Measurements from ENCODE around the gene ADAMTS18. TPM values are rescaled to one million over a fixed set of nuclear protein-coding genes. Genes with fewer than 3 reads are reported as not detected.

Gene ADAMTS18
- polyA plus RNA-seq, 2 of the 4 experiments (the other 2 are of a cell fraction), result 0.03 TPM; not detected in 1

DNA sequence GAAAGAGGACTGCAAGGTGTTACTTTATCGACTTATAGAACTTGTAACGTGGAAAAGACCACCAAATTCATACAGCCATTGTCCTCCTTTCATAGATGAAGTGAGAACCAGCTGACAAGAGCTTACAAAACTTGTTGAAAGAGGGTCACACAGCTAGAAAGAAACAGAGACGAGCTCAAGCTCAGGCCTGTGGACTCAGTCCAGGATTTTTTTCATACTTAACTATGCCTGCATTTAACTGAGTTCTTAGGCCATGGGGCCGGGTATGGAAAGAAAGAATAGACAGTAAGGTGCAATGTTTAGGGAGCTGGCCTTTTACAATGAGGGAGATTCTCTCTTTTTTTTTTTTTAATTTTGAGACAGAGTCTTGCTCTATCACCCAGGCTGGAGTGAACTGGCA lies 106.1 kb downstream of the ADAMTS18 start (continued):
- no peak for TF ChIP-seq MYC (IDR thresholded peaks at IDR 0.05; ENCODE audit: borderline replicate concordance, low read length)

DNA sequence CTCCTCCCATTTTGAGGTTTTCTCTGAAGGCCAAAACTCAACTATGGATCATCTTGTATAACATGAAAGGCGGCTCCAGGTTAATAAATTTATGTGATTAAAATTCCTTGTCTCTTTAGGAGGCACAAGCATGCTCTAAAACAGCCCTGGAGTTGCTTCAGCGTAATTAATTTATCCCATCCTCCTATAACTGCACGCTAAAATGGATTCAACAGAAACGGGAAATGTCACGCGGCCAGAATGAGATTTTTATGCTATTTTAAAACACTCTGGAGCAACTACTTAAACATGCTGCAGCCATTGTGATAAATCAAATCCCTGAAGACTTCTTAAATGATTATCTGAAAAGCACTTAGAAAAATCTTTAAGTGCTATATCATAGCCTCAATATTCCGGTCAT lies 106.6 kb downstream of the ADAMTS18 start:
- no peak for FAIRE-seq
- POLR2A ChIA-PET, result no interaction called here
- no peaks in the 10 kb centered on the region for H3K9me3 ChIP-seq

DNA sequence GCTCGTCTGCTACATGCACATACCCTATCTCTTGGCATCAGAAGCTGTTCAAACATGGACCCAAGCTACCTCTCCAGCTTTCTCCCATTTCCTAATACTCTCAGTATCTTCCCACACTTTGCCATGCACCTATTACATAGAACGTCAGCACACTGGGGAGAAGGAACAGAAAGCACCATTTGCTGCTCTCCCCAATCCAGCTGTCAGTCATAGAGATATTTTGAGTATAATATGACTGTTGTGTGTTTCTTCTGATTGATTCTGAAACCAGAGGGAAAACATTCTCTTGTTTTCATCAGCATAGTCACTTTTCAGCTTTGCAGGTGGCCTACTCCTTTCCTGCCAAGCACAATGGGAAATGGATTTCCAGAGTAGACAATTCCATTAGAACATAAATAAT lies 107.1 kb downstream of the ADAMTS18 start:
- POLR2A ChIA-PET, result no interaction called here

More for the DNA sequence above, 106.6 kb downstream of the ADAMTS18 start:
- Histone ChIP-seq H3K4me1 (no peaks in the 10 kb centered on the region), H3K27ac (no peak overlapping the region), H3K4me2 (no peak overlapping the region), H3K4me3 (no peak overlapping the region)
- CTCF ChIA-PET, result interaction anchor here (0.6 kb wide), 1 partner anchor 316 kb away, joined by 3 read pairs; no protein-coding TSS in a partner anchor
- DNase-seq (ENCODE audit: low read depth in 1 of 2, low spot score in 1 of 2) (no peak), ATAC-seq (no peak)
- no peak for TF ChIP-seq TFCP2L1 (CRISPR knock-in tag; IDR thresholded peaks at IDR 0.05)
- TF ChIP-seq HEYL (CRISPR knock-in tag; IDR thresholded peaks at IDR 0.05), result no peak
- TF ChIP-seq CHD2 (IDR thresholded peaks at IDR 0.05; ENCODE audit: low read length, partially characterized antibody), result no peak
- TF ChIP-seq HOXB13 (CRISPR knock-in tag; IDR thresholded peaks at IDR 0.05; ENCODE audit: low read depth), result no peak
- TF ChIP-seq, protein P1, sequence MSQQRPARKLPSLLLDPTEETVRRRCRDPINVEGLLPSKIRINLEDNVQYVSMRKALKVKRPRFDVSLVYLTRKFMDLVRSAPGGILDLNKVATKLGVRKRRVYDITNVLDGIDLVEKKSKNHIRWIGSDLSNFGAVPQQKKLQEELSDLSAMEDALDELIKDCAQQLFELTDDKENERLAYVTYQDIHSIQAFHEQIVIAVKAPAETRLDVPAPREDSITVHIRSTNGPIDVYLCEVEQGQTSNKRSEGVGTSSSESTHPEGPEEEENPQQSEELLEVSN (IDR thresholded peaks at IDR 0.05; ENCODE audit: borderline replicate concordance, low read depth), result no peak
- no peak for TF ChIP-seq FOSB (CRISPR knock-in tag; IDR thresholded peaks at IDR 0.05)
- TF ChIP-seq BHLHE40 (IDR thresholded peaks at IDR 0.05; ENCODE audit: low read depth, low read length), result no peak
- TF ChIP-seq, protein P2, sequence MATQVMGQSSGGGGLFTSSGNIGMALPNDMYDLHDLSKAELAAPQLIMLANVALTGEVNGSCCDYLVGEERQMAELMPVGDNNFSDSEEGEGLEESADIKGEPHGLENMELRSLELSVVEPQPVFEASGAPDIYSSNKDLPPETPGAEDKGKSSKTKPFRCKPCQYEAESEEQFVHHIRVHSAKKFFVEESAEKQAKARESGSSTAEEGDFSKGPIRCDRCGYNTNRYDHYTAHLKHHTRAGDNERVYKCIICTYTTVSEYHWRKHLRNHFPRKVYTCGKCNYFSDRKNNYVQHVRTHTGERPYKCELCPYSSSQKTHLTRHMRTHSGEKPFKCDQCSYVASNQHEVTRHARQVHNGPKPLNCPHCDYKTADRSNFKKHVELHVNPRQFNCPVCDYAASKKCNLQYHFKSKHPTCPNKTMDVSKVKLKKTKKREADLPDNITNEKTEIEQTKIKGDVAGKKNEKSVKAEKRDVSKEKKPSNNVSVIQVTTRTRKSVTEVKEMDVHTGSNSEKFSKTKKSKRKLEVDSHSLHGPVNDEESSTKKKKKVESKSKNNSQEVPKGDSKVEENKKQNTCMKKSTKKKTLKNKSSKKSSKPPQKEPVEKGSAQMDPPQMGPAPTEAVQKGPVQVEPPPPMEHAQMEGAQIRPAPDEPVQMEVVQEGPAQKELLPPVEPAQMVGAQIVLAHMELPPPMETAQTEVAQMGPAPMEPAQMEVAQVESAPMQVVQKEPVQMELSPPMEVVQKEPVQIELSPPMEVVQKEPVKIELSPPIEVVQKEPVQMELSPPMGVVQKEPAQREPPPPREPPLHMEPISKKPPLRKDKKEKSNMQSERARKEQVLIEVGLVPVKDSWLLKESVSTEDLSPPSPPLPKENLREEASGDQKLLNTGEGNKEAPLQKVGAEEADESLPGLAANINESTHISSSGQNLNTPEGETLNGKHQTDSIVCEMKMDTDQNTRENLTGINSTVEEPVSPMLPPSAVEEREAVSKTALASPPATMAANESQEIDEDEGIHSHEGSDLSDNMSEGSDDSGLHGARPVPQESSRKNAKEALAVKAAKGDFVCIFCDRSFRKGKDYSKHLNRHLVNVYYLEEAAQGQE (IDR thresholded peaks at IDR 0.05), result no peak
- no peak for TF ChIP-seq CHD4 (IDR thresholded peaks at IDR 0.05; ENCODE audit: borderline replicate concordance)
- TF ChIP-seq, protein P3, sequence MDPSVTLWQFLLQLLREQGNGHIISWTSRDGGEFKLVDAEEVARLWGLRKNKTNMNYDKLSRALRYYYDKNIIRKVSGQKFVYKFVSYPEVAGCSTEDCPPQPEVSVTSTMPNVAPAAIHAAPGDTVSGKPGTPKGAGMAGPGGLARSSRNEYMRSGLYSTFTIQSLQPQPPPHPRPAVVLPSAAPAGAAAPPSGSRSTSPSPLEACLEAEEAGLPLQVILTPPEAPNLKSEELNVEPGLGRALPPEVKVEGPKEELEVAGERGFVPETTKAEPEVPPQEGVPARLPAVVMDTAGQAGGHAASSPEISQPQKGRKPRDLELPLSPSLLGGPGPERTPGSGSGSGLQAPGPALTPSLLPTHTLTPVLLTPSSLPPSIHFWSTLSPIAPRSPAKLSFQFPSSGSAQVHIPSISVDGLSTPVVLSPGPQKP (IDR thresholded peaks at IDR 0.05; ENCODE audit: low read depth, low read length), result no peak
- TF ChIP-seq, protein P4, sequence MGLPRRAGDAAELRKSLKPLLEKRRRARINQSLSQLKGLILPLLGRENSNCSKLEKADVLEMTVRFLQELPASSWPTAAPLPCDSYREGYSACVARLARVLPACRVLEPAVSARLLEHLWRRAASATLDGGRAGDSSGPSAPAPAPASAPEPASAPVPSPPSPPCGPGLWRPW (IDR thresholded peaks at IDR 0.05), result no peak
- TF ChIP-seq RARB (CRISPR knock-in tag; IDR thresholded peaks at IDR 0.05), result no peak
- no peak for TF ChIP-seq ESRRA (IDR thresholded peaks at IDR 0.05; ENCODE audit: borderline replicate concordance, low read length)
- no peak for TF ChIP-seq EHF (CRISPR knock-in tag; IDR thresholded peaks at IDR 0.05)
- TF ChIP-seq PHF8 (IDR thresholded peaks at IDR 0.05; ENCODE audit: borderline replicate concordance, low read depth), result no peak
- 84% methylated on average over 7 of the region's 7 CpGs for WGBS (ENCODE audit: missing lambda C conversion rate)

More for the DNA sequence above, 107.1 kb downstream of the ADAMTS18 start:
- 60% methylated on average over 2 of the region's 2 CpGs for WGBS (ENCODE audit: missing lambda C conversion rate)
- no peak overlapping the region for H3K4me3 ChIP-seq
- ATAC-seq (no peak), FAIRE-seq (no peak), DNase-seq (ENCODE audit: low read depth in 1 of 2, low spot score in 1 of 2) (no peak)
- CTCF ChIA-PET, result interaction anchor here (0.5 kb wide), 1 partner anchor 430 kb away, joined by 3 read pairs; no protein-coding TSS in a partner anchor
- no peaks in the 10 kb centered on the region for H3K9me3 ChIP-seq
- no peak overlapping the region for H3K4me2 ChIP-seq
- H3K27ac ChIP-seq, result no peak overlapping the region
- no peaks in the 10 kb centered on the region for H3K4me1 ChIP-seq
- TF ChIP-seq, protein P5, sequence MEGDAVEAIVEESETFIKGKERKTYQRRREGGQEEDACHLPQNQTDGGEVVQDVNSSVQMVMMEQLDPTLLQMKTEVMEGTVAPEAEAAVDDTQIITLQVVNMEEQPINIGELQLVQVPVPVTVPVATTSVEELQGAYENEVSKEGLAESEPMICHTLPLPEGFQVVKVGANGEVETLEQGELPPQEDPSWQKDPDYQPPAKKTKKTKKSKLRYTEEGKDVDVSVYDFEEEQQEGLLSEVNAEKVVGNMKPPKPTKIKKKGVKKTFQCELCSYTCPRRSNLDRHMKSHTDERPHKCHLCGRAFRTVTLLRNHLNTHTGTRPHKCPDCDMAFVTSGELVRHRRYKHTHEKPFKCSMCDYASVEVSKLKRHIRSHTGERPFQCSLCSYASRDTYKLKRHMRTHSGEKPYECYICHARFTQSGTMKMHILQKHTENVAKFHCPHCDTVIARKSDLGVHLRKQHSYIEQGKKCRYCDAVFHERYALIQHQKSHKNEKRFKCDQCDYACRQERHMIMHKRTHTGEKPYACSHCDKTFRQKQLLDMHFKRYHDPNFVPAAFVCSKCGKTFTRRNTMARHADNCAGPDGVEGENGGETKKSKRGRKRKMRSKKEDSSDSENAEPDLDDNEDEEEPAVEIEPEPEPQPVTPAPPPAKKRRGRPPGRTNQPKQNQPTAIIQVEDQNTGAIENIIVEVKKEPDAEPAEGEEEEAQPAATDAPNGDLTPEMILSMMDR (IDR thresholded peaks at IDR 0.05), result no peak
- no peak for TF ChIP-seq CHD2 (IDR thresholded peaks at IDR 0.05; ENCODE audit: low read length, partially characterized antibody)
- TF ChIP-seq MAZ (IDR thresholded peaks at IDR 0.05; ENCODE audit: borderline replicate concordance, low read depth, low read length), result no peak
- TF ChIP-seq SMC3 (IDR thresholded peaks at IDR 0.05), result no peak
- no peak for TF ChIP-seq FOXS1 (CRISPR knock-in tag; IDR thresholded peaks at IDR 0.05)
- TF ChIP-seq TP53 (CRISPR knock-in tag; IDR thresholded peaks at IDR 0.05), result no peak
- no peak for TF ChIP-seq POLR2A (IDR thresholded peaks at IDR 0.05; ENCODE audit: low read length)
- TF ChIP-seq ZFP36 (IDR thresholded peaks at IDR 0.05; ENCODE audit: borderline replicate concordance, partially characterized antibody), result no peak
- TF ChIP-seq, protein P6, sequence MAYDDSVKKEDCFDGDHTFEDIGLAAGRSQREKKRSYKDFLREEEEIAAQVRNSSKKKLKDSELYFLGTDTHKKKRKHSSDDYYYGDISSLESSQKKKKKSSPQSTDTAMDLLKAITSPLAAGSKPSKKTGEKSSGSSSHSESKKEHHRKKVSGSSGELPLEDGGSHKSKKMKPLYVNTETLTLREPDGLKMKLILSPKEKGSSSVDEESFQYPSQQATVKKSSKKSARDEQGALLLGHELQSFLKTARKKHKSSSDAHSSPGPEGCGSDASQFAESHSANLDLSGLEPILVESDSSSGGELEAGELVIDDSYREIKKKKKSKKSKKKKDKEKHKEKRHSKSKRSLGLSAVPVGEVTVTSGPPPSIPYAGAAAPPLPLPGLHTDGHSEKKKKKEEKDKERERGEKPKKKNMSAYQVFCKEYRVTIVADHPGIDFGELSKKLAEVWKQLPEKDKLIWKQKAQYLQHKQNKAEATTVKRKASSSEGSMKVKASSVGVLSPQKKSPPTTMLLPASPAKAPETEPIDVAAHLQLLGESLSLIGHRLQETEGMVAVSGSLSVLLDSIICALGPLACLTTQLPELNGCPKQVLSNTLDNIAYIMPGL (CRISPR knock-in tag; IDR thresholded peaks at IDR 0.05; ENCODE audit: borderline replicate concordance), result no peak
- TF ChIP-seq HOXB5 (CRISPR knock-in tag; IDR thresholded peaks at IDR 0.05), result no peak
- TF ChIP-seq ZC3H11A (IDR thresholded peaks at IDR 0.05), result no peak
